Ishikawa (cell line): Measurements from ENCODE around the gene TRIAP1.

ENCODE experiments used
- FOXM1 ChIP-seq: IDR thresholded peaks from 2 replicates; pipeline ENCODE4 v1.6.1; 2012; ENCODE audit warnings: low read depth, borderline replicate concordance
- RAD21 ChIP-seq: IDR thresholded peaks from 2 replicates; pipeline ENCODE4 v1.6.1; 2012; ENCODE audit warnings: low read depth
- TAF1 ChIP-seq: IDR thresholded peaks from 2 replicates; pipeline ENCODE4 v1.6.1; 2012; ENCODE audit warnings: low read depth, mild to moderate bottlenecking
- YY1 ChIP-seq: IDR thresholded peaks from 2 replicates; pipeline ENCODE4 v1.6.1; 2012; ENCODE audit warnings: low read depth
- TF ChIP-seq, protein P1 (sequence below): IDR thresholded peaks from 2 replicates; pipeline ENCODE4 v1.6.1; 2012; ENCODE audit warnings: low read depth, mild to moderate bottlenecking
- TF ChIP-seq, protein P2 (sequence below): IDR thresholded peaks from 2 replicates; pipeline ENCODE4 v1.6.1; 2012

DNA sequence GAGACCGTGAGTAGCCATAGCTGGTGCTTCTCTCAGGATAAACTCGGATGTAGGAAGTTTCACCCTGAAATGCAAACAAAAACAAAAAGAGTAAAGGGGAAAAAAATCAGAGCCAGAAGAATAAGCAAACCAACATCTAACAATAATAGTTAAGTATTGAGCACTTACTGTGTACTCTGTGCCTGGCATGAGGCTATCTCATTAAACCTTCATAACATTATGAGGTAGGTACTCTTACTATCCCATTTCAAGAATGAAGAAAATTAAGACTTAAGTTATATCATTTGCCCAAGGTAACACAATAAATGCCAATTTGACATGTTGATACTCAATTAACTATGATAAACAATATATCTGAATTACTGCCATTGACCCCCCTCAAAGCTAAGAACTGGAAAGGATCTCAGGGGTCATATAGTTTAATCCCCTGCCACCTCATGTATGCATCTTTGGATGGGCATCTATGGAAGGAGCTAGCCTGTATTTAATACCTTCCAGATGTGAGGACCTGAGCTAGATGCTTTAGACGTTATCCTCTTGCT is 16.0 kb upstream of the TRIAP1 start:
- no peak for TF ChIP-seq TAF1
- TF ChIP-seq FOXM1 = no peak
- no peak for TF ChIP-seq RAD21
- TF ChIP-seq, protein P1, sequence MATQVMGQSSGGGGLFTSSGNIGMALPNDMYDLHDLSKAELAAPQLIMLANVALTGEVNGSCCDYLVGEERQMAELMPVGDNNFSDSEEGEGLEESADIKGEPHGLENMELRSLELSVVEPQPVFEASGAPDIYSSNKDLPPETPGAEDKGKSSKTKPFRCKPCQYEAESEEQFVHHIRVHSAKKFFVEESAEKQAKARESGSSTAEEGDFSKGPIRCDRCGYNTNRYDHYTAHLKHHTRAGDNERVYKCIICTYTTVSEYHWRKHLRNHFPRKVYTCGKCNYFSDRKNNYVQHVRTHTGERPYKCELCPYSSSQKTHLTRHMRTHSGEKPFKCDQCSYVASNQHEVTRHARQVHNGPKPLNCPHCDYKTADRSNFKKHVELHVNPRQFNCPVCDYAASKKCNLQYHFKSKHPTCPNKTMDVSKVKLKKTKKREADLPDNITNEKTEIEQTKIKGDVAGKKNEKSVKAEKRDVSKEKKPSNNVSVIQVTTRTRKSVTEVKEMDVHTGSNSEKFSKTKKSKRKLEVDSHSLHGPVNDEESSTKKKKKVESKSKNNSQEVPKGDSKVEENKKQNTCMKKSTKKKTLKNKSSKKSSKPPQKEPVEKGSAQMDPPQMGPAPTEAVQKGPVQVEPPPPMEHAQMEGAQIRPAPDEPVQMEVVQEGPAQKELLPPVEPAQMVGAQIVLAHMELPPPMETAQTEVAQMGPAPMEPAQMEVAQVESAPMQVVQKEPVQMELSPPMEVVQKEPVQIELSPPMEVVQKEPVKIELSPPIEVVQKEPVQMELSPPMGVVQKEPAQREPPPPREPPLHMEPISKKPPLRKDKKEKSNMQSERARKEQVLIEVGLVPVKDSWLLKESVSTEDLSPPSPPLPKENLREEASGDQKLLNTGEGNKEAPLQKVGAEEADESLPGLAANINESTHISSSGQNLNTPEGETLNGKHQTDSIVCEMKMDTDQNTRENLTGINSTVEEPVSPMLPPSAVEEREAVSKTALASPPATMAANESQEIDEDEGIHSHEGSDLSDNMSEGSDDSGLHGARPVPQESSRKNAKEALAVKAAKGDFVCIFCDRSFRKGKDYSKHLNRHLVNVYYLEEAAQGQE = no peak
- TF ChIP-seq YY1 = no peak
- TF ChIP-seq, protein P2, sequence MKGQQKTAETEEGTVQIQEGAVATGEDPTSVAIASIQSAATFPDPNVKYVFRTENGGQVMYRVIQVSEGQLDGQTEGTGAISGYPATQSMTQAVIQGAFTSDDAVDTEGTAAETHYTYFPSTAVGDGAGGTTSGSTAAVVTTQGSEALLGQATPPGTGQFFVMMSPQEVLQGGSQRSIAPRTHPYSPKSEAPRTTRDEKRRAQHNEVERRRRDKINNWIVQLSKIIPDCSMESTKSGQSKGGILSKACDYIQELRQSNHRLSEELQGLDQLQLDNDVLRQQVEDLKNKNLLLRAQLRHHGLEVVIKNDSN = no peak
